ENCODE data around the gene FAM181A.

The FAM181A gene

GRCh38 chr14:93950948-93951634 is 23.9 kb downstream of the FAM181A start:
- DNase-seq (ENCODE audit: low read depth in 2 of 2): no peak

- DNase-seq (ENCODE audit: low read depth in 2 of 2): no peak
Measured at GRCh38 chr14:93951635-93952540, 24.7 kb downstream of the FAM181A start.

DNA sequence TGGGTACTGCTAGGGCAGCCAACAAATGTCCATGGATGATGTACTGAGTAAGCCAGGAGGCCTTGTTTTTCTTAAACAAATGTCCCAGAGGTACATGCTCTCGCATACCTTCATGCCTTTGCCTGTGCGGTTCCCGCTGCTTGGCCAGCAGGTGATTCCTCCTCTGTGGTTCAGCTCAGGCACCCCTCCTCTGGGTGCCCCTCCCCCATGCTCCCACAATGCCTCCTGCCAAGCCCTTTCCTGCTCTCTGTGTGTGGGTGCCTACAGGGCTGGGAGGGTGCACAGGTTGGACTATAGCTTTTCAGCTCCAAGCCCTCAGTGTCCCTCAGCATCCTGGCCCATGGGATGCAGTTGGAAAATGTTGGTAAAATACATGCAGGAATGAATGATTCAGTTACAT is 25.7 kb downstream of the FAM181A start:
- no peak for DNase-seq (ENCODE audit: low read depth in 2 of 2)

DNA sequence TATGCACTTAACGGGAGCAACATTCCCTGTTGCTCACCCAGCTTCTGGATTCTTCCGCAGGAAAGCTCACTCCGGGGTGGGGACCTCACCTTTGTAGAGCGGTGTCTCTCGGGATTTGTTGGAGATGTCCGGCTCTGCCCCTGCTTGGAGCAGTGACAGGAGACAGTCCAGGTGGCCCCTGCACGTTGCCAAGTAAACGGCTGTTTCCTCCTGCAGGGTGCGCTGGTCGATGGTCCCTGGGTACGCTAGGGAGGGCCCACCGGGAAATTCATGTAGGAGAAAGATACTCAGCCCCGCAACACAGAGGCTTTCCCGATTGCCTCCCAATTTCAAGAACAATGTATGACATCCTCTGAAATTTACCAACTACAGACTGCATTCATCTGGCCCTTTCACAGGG is 26.1 kb downstream of the FAM181A start:
- no peak for DNase-seq (ENCODE audit: low read depth in 2 of 2)

DNA sequence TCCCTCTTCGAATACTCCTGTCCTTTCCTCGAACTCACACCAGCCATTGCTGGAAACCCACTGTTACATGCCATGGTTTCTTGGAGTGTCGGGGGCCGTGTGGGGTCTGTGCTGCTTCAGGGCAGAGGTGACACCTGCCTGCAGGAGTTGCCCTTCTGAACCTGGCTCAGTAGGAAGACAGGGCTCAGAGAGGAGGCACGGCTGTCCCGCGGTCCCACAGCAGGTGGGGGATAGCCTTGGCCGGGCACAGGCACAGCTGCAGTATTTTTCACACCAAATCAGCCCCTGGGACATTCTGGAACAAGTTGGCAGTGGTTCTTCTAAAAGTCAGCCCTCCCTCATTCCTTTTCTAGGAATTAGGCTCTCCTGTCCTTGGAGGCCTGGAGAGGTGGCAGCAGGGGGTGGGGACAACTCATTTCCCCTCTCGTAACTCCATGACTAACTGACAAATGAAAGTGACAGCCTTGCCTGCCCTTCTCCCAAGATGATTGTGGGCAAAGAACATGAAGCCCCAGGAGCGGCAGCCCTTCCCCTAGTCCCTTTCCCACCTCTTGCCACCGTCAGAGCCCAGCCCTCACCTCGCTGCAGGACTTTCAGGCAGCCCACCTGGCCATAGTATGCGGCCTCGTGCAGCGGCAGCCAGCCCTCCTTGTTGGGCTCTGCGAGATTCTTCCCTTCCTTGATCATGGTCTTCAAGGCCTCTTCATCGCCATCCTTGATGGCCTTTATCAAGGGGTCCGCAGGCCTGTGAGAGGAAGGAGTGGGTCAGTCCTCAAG is 26.8 kb downstream of the FAM181A start:
- no peak for DNase-seq (ENCODE audit: low read depth in 2 of 2)

- no peak for DNase-seq (ENCODE audit: low read depth in 2 of 2)
Measured at GRCh38 chr14:93954516-93954830, 27.3 kb downstream of the FAM181A start.

GRCh38 chr14:93954900-93955849 is 28.0 kb downstream of the FAM181A start:
- no peak for DNase-seq (ENCODE audit: low read depth in 2 of 2)

- DNase-seq (ENCODE audit: low read depth in 2 of 2): no peak
Measured at GRCh38 chr14:93955850-93956481, 28.8 kb downstream of the FAM181A start.

DNA sequence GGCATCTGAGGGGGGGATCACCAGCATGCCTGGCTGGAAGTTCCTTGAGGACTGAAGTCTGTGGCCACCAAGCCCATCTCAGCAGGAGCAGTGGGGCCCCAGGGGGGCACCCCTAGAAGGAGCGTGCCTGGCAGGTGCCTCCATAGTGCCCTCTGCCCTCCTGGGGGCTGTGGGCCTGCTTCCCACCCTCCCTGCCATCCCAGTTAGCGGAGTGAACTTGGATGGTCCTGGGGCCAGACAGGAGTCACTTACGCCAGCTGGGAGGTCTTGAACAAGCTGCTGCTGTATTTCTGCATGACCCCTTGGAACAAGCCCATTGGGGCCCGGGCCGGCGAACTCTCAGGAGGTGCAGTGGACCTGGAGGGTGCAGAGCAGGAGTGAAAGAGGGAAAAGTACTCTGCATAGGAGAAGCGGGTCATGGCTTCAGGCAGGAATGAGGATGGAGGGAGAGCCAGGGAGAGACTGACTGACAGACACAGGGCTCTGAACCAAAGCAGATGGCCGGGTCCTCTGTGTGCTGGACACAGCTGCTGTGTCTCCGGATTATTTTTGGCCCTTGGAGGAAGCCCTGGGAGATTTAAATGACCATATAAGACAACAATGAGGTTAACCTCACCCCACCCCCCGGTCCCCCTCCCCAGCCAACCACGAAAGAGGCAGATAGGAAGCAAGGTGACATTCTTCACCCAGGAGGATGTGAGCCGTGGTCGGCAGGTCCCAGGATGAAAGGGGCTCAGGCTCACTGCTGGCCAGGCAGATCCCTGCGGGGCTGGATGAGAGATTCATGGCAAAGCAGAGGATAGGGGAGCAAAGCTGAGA is 29.6 kb downstream of the FAM181A start:
- no peak for DNase-seq (ENCODE audit: low read depth in 2 of 2)

- DNase-seq (ENCODE audit: low read depth in 2 of 2): no peak
Measured at GRCh38 chr14:93957333-93957710, 30.2 kb downstream of the FAM181A start.

DNA sequence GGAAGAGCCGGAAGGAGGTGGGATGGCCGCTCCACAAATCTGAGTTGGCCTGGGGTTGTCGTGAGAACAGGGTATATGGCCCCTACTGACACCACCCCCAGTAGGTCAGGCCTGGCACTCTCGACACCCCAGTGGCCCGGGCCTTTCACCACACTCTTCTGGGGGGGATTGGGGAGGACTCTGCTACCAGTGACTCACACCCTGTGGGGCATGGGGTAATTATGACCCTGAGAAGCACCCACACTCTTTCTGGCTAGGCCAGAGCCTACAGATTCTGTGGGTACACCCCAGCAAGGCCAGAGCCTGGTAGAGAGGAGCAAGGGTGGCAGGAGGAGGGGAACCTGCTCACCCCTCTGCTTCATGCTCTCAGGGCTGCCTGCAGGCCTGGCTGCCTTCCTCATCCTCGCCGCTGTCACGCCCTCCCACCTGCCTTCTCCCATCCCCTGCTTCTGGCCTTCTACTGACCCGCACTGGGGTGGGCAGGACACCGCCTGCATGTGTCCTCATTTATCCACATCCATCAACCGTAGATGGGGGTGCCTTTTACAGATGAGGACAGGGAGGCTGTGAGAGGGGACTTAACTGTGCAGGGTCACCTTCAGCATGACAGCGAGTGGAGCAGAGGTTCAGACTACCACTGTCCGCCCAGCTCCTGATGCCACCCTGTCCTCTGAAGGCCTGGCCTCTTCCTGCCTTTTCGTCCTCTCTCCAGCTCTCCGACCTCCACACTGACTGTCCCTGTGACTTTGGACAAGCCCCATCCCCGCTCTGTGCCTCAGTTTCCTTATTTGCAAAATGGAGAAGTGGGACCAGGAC is 30.8 kb downstream of the FAM181A start:
- no peak for DNase-seq (ENCODE audit: low read depth in 2 of 2)

- DNase-seq (ENCODE audit: low read depth in 2 of 2): no peak
Measured at GRCh38 chr14:93958567-93959238, 31.6 kb downstream of the FAM181A start.

DNA sequence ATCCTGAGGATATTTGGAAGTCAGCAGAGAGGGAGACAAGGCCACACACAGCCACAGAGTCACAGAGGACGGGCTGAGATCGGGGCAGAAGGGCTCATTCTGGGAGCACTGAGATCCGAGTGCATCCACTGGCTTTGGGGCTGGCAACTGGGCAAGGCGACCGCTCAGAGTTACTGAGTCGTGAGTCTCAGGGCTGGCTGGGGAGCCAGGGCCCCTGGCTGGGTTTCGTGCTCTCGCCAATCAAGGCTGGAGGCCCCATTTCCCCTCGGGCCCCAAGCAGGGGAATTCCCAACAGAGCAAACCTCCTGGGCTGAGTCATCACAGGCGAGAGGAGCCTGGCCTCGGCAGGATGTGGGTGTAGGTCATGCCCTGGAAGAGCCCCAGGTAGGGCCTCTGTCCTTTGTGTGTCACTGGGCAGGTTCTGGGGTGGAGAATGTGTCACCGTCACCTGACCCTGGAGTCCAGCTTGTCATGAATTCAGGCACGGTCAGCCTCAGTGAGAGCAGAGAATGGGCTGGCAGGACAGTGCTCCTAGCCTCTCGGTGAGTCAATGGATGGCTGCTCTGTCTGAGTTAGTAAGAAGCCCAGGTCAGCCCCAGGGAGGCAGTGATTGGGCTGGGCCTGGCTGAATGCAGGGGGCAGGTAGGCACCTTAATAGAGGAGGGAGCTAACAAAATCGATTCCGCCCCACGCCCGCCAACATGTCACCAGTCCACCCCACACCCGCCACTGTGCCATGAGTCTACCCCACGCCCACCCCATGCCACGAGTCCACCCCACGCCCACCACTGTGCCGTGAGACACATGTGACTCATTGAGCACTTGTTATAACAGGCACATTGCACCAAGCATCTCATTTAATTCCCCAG is 32.3 kb downstream of the FAM181A start:
- DNase-seq (ENCODE audit: low read depth in 2 of 2): peak; percentile 76 to 82

DNA sequence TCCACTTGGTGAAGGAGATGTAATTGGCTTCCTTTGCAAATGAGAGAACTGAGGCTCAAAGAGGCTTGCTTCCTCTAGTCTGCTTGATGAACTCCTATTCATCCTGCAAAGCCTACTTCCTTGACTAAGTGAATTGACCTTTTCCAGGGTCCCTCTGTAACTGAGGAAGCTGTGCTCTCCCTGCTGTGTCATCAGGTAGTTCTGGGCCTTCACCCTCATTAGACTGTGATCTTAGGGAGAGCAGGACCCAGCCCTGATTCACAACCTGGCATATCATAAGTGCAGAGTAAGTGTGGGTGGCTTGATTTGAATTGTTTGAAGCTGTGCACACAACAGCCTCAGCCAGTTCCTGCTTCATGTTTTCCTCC is 32.9 kb downstream of the FAM181A start:
- DNase-seq (ENCODE audit: low read depth in 2 of 2): no peak

DNA sequence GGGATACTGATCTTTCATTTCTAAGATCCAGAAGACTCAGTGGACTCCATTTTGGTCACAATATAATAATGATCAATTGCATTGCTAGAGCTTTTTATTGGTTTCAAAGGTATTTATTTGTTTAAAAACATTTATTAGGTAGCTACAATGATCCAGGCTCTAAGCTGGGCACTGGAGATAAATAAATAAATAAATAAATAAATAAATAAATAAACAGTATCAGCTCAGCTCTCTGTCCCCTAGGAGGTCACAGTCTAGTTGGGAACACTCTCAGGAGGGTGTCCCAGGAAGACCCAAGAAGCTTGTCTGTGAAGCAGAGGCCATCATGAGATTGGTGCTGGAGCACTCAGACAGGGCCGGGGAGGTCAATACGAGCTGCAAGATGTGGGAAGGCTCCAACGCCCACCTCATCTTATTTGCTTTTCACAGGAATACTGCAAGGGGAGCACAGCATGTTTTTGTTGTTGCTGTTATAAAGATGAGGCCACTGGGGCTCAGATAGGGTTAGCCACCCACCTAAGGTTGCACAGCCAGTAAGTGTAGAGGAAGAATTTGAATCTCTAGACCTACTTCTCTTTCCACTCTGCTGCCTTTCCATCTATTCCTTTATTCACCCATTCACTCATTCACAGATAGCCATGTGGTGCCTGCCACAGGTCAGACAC is 33.8 kb downstream of the FAM181A start:
- DNase-seq (ENCODE audit: low read depth in 2 of 2): no peak

DNA sequence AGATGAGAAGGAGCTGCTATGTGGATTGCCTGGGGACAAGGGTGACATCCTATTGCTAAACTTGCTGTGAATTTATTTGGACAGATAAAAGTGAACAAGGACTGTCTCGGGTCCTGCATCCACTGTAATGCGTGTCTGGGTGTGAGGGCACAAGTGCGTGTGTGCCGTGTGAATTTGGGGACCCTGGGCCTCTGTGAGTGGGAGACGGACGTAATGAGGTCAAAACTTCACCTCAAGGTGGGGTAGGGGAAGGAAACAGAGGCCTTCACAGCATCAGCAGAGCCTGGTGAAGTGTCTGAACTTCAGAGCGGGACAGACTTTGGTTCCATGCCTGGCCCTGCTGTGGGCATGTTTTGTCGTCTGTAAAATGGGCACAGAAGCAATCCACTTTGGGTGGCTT is 34.5 kb downstream of the FAM181A start:
- DNase-seq (ENCODE audit: low read depth in 2 of 2): no peak

All from stimulated activated CD4-positive, alpha-beta T cell treated with anti-CD3 and anti-CD28 coated beads, Interleukin-1b, Interleukin-23, amount 100 ng/mL, for 1 hour (primary cell).